ENCODE data around the gene PAPLN.
A peak's percentile ranks its signal among the peaks of the same experiment; 100 is the strongest.
"Not testable (repeated sequence)": the region's sequence is repeated elsewhere in the genome, so short reads cannot be mapped to it uniquely, and the experiment has no call there.

The PAPLN gene, protein sequence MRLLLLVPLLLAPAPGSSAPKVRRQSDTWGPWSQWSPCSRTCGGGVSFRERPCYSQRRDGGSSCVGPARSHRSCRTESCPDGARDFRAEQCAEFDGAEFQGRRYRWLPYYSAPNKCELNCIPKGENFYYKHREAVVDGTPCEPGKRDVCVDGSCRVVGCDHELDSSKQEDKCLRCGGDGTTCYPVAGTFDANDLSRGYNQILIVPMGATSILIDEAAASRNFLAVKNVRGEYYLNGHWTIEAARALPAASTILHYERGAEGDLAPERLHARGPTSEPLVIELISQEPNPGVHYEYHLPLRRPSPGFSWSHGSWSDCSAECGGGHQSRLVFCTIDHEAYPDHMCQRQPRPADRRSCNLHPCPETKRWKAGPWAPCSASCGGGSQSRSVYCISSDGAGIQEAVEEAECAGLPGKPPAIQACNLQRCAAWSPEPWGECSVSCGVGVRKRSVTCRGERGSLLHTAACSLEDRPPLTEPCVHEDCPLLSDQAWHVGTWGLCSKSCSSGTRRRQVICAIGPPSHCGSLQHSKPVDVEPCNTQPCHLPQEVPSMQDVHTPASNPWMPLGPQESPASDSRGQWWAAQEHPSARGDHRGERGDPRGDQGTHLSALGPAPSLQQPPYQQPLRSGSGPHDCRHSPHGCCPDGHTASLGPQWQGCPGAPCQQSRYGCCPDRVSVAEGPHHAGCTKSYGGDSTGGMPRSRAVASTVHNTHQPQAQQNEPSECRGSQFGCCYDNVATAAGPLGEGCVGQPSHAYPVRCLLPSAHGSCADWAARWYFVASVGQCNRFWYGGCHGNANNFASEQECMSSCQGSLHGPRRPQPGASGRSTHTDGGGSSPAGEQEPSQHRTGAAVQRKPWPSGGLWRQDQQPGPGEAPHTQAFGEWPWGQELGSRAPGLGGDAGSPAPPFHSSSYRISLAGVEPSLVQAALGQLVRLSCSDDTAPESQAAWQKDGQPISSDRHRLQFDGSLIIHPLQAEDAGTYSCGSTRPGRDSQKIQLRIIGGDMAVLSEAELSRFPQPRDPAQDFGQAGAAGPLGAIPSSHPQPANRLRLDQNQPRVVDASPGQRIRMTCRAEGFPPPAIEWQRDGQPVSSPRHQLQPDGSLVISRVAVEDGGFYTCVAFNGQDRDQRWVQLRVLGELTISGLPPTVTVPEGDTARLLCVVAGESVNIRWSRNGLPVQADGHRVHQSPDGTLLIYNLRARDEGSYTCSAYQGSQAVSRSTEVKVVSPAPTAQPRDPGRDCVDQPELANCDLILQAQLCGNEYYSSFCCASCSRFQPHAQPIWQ

DNA sequence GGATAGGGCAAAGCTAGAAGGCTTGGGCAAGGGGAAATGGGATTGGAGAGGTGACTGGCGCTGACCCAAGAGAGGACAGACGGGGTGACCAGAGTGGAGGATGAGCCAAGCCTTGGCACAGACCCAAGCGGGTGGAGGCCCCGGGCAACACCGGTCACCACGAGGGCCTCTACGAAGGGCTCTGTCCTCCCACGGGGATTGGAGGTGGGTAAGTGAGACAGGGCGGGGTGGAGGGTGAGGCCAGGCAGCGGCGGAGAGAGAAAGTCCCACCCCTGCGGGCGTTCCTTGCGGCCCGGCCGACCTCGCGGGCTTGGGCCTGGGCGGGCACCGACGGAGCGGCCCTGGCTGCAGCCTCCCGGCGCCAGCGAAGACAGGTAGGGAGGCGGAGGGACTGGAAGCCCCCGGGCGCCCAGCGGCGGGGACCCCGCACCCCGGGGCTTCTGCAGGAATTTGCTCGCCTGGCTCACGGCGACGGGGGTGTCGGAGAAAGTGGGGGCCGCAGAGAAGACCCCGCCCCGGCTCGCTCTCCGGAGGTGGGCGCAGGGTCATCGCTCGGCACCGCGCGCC lies at the start of gene PAPLN:
Gene PAPLN (plus strand): TSS at position 288 of the 567 bp plus-strand sequence. CDS start 2,273 bp downstream, outside the sequence.
- H3K27ac ChIP-seq: peak within 1 kb of the TSS in 17 of 21 experiments; percentile 19 to 86 (median 61)
- peak within 1 kb of the TSS; percentile 31 to 61 (median 38) for H3K4me3 ChIP-seq

DNA sequence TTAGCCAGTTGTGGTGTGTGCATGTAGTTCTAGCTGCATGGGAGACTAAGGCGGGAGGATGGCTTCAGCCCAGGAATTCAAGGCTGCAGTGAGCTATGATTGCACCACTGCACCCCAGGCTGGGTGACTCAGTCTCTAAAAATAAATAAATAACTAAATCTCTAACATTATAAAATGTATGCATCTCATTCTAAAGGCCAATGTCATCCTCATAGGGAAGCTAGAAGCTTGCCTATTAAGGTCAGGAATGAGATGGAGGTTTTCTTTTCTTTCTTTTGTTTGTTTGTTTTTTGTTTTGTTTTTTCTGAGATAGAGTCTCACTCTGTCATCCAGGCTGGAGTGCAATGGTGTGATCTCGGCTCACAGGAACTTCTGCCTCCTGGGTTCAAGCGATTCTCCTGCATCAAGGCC lies 48.8 kb upstream of the PAPLN start:
- H3K4me3 ChIP-seq: no peak overlapping the region
- no peak overlapping the region for H3K27ac ChIP-seq

DNA sequence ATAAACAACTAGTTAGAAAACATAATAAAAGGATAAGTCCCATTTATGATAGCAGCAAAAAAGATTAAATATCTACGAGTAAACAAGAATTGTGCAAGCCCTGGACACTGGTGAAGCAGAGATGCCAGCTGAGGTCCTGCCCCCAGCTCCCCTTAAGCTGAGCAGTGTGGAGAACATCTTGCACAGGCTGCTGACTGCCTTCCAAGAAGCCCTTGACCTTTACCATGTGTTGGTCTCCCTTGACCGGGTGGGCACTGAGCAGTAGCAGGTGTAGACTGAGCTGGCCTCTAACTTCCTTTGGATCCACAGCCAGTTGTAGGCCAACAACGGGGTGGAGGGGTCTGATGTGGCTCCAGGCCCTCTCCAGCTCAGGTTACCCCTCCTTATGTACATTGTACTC lies 47.7 kb upstream of the PAPLN start:
- no peak overlapping the region for H3K4me3 ChIP-seq
- no peak overlapping the region for H3K27ac ChIP-seq

DNA sequence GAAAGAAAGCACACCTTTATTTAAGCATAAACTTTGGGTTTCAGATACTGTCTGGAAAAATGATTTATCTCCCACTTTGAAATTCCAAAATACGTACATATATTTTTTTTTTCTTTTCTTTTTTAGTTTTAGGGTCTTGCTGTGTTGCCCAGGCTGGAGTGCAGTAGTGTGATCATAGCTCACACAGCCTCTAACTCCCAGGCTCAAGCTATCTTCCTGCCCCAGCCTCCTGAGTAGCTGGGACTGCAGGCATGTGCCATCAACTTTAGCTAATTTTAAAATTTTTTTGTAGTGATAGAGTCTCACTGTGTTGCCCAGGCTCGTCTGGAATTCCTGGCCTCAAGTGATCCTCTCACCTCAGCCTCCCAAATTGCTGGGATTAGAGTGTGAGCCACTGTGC lies 45.9 kb upstream of the PAPLN start:
- Histone ChIP-seq H3K4me3 (no peak overlapping the region), H3K27ac (no peak overlapping the region)

DNA sequence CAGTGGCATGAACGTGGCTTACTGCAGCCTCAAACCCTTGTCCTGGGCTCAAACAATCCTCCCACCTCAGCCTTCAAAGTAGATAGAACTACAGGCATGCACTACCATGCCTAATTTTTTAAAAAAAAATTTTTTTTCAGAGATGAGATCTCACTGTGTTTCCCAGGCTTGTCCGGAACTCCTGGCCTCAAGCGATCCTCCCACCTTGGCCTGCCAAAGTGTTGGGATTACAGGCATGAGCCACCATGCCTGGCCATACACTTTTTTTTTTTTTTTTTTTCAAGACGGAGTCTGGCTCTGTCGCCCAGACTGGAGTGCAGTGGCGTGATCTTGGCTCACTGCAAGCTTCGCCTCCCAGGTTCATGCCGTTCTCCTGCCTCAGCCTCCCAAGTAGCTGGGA lies 43.0 kb upstream of the PAPLN start:
- not testable (repeated sequence) for H3K27ac ChIP-seq, H3K4me3 ChIP-seq

DNA sequence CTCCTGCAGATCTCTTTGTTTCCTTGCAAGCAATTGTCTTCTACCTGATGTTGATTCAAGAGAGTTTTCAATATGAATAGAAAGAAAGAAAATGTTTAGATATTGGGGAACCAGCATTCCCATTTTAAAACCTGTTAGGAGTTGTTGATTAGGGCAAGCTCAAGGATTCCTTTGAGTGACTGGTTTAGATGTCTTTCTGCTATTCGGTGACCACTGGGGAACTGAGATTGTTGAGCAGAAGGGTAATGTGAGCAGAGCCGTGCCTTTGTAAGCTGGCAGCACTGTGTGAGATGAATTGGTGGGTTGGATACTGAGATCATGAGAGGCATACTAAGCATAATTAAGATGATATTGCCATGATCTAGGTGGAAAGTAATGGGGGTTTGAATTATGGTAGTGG lies 39.1 kb upstream of the PAPLN start:
- no peak overlapping the region for H3K4me3 ChIP-seq
- no peak overlapping the region for H3K27ac ChIP-seq

DNA sequence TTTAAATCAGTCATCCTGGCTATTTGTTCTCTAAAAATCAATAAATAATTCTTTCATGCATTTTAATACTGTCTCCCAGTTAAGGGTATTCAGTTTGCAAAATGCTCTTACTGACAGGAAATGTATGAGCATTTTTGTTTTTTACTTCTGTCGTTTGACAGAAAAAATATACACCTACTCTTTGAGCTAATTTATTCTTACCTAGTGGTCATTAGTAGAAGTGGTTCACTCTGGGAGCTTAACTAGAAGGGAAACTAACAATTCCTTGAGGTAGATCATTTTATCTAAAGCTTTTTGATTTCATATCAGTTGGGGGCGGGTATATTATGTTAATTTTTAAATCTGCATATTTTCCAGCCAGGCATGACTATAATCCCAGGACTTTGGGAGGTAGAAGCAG lies 33.8 kb upstream of the PAPLN start:
- H3K27ac ChIP-seq: no peak overlapping the region
- H3K4me3 ChIP-seq: no peak overlapping the region

DNA sequence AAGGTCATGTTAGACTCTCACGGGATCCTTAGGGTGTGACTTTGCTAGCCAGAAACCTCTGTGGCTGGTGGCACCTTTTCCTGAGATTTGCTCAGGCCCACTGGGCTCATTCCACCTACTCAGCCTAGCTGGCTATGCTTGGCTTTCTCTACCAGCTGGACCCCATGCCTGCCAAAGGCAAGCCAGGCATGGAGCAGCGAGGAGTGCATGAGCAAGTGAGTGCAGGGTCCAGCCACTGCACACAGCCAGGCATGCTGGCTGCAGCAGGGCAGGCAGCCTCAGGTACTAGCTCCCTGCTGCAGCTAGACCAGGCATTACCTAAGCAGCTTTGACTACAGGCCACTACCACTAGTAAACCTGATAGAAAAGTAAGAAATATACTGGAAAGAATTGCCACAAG lies 29.7 kb upstream of the PAPLN start:
- no peak overlapping the region for H3K27ac ChIP-seq
- no peak overlapping the region for H3K4me3 ChIP-seq

DNA sequence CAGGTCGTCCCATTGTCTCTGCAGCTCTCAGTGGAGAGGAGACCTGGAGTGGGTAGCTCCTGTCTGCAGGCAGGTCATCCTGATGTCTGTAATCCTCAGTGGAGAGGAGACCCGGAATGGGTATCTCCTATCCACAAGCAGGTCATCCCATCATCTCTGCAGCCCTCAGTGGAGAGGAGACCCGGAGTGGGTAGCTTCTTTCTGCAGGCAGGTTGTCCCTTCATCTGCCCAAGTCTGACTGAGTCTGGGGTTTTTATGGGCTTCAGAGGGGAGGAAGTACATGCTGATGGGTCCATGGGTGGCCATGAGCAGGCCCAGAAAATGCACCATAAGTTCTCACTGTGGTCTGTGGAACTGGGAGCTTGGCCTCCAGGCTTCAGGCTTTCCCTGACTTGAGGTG lies 28.9 kb upstream of the PAPLN start:
- Histone ChIP-seq H3K4me3 (no peak overlapping the region), H3K27ac (no peak overlapping the region)

DNA sequence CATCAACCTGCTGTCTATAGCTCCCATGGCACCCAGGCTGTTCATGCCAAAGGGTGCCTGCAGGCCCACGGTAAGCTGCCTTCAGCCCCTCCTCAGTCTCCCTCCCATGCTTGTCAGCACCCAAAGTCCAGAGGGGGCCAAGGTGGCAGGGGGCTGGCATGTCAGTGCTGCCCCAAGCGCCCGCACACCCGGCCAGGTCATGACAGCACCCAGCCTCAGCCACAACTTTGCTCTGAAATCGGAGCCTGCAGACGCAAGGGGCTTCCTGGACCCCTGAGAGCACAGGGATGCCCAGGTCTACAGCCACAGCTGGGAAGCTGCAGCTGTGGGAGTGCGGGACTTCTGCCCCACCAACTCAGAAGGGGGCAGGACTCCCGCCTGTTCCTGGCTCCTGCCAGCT lies 28.5 kb upstream of the PAPLN start:
- H3K4me3 ChIP-seq: no peak overlapping the region

DNA sequence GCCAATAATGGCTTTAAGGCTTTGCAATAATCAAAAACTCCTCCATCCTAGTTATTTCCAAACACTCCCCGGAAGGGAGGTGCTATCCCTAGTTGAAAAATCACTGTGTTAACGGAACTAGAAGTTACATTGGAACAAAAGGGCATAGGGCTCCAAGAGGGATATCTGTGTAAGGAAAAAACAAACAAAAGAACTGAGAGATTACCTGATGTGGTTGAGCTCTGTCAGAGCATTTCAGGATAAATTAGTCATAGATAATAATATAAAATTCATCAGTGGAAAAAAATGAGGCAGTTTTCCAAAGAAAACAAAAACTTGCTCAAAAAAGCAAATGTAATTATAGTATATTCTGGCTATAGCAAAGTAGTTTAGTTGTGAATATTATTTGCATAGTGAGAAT lies 27.4 kb upstream of the PAPLN start:
- Histone ChIP-seq H3K4me3 (no peak overlapping the region), H3K27ac (no peak overlapping the region)

More for the DNA sequence above, 28.5 kb upstream of the PAPLN start:
- H3K27ac ChIP-seq: no peak overlapping the region

DNA sequence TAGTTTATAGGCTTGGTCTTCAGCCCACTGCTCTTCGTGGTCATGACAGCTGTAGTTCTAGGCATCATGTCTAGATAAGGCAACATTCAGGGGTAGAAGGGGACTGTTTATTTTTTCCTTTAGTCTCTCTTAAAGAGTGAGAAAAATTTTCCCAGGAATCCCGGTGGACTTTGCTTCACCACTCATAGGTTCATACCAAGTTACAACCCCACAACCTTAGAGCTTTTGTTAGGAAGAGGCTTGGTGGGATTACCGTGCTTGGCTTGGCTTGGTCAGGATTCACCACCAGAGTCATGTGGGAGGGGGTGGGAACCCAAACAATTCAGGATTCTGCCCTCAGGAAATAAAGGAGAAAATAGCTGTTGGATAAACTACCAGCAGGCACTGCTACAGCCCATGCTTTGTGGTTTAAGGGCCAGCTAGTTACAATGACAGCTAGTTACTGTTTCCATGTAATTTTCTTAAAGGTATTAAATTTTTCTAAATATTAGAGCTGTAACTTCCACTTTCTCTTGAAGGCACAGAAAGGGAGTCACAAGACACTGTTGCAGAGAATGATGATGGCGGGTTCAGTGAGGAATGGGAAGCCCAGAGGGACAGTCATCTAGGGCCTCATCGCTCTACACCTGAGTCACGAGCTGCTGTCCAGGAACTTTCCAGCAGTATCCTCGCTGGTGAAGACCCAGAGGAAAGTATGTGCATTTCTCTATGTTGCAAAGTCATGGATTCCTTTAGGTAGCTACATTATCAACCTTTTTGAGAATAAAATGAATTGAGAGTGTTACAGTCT lies 25.9 kb upstream of the PAPLN start:
- Histone ChIP-seq H3K4me3 (no peak overlapping the region), H3K27ac (no peak overlapping the region)

DNA sequence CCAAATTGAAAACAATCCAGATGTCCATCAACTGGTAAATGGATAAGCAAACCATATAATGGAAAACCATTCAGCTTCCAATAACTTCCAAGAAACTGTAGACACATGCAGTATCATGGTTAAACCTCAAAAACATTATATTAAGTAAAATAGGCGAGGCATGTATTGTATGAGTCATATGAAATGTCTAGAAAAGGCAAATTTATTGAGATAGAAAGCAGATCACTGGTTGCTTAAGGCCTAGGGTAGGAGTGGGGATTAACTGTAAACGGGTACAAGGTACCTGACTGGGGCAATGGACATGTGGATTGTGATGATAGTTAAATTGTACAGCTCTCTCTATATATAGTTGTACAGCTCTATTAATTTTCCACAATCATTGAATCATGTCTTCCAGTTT lies 21.3 kb upstream of the PAPLN start:
- Histone ChIP-seq H3K27ac (no peak overlapping the region), H3K4me3 (no peak overlapping the region)

DNA sequence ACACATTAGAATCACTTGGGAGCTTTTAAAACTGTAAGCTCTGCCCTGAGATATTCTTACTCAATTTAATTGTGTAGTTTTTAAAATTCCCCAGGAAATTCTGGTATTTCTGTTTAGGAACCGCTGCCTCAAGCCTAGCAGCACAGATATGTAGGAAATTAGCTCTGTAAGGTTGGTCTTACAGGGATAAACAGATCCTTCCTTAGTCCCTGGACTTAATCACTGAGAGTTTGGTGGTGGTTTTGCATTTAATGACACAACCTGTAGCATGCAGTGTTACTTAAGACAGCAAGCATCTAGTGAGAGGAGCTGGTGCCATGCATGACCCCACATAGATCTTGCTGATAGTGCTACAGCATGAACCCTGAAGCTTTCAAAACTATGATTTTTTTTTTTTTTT lies 19.9 kb upstream of the PAPLN start:
- Histone ChIP-seq H3K27ac (no peak overlapping the region), H3K4me3 (no peak overlapping the region)

DNA sequence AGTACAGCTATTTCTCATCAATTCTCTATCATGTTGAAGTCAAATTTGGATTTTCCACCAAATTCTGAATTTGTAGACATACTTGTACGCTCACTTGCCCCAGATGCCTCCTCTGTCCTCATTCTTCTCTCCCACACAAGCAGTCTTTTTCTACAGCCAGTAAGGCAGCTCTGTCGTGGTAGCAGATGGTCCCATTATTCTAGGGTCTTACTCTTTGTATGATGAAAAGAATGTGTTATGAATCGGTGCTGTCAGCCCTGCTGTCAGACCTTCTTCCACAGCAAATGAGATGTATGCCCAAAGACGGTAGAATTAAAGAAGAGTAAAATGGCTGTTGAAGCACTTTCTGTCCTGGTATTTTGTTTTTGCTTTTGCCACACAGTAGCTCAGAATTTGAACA lies 17.2 kb upstream of the PAPLN start:
- no peak overlapping the region for H3K4me3 ChIP-seq
- no peak overlapping the region for H3K27ac ChIP-seq

DNA sequence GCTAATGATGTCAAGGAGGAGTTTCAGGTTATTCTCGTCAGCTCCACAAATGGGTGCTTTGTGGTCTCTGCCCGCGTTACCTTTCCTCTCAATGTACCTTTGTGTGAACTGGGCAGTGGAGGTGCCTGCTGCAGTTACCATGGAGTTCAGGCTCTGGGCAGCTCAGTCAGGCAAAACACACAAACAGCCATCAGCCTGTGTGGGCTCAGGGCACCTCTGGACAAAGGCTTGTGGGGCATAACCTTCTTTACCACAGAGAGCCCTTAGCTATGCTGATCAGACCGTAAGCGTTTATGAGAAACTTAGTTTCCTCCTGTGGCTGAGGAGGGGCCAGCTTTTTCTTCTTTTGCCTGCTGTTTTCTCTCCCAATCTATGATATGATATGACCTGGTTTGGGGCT lies 16.7 kb upstream of the PAPLN start:
- no peak overlapping the region for H3K4me3 ChIP-seq
- H3K27ac ChIP-seq: no peak overlapping the region

DNA sequence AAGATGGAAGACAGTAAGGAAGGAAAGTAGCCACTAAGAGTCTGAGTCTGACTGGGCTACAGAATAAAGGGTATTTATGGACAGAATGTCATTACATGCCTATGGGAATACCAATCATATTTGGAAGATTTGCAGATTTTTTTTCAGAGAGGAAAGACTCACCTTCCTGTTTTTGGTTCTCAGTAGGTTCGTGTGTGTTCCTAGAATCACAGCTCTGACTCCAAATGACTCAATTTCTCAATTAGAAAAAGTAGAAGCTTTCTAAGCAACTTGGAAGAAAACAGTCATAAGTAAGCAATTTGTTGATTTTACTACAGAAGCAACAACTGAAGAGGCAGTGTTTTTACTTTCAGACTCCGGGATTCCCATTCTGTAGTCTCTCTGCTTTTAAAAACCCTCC lies 15.4 kb upstream of the PAPLN start:
- H3K27ac ChIP-seq: peak overlapping the region in 2 of 21 experiments; percentile 23 to 54
- H3K4me3 ChIP-seq: no peak overlapping the region

DNA sequence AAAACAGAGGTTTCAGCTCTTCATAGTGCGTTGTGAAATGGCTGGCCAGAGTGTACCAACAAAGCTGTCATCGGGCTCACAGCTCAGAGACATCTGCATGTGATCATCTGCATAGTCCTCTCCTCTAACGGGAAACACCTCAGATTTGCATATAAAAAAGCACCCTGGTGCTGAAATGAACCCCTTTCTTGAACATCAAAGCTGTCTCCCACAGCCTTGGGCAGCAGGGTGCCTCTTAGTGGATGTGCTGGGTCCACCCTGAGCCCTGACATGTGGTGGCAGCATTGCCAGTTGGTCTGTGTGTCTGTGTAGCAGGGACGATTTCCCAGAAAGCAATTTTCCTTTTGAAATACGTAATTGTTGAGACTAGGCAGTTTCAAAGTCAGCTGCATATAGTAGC lies 14.3 kb upstream of the PAPLN start:
- H3K27ac ChIP-seq: peak overlapping the region in 10 of 21 experiments; percentile 8 to 74 (median 42)

DNA sequence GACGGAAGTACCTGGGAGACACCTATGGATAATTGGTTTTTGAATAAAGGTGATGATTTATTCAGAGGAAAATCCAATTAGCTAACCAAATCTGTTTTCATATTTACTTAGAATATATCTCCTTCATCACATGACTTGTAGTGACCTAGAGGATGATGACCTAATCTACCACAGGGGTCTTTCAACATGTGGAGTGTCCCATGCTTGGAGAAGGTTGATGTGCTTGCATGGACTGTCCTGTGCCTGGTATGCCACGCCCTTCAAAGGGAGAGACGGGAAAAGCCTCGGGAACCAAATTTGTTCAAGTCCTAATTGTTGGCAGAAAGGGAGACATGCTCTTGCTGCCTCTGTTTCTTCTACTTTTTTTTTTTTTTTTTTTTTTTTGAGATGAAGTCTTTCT lies 11.8 kb upstream of the PAPLN start:
- no peak overlapping the region for H3K27ac ChIP-seq

More for the DNA sequence above, 14.3 kb upstream of the PAPLN start:
- H3K4me3 ChIP-seq: no peak overlapping the region

More for the DNA sequence above, 11.8 kb upstream of the PAPLN start:
- H3K4me3 ChIP-seq: no peak overlapping the region

Measured in skin epidermis (tissue), 12 donors.